ENCODE results near the gene SZT2.

SZT2 gene

GRCh38 chr1:43451701-43452532 lies 62.2 kb downstream of the SZT2 start:
- no peaks in the 10 kb centered on the region for H3K79me2 ChIP-seq
- TF ChIP-seq CTCF (IDR thresholded peaks at IDR 0.05): no peak
- H3K27ac ChIP-seq: no peak overlapping the region
- no peak overlapping the region for H2AFZ ChIP-seq
- no peaks in the 10 kb centered on the region for H3K36me3 ChIP-seq (ENCODE audit: control insufficient read depth, insufficient read depth, low read length)
- no peak overlapping the region for H3K9ac ChIP-seq
- H3K27me3 ChIP-seq (ENCODE audit: control insufficient read depth, insufficient read depth, low read length): no peaks in the 10 kb centered on the region
- no peaks in the 10 kb centered on the region for H3K9me3 ChIP-seq (ENCODE audit: control insufficient read depth, low read length)
- H3K4me1 ChIP-seq: no peaks in the 10 kb centered on the region
- no peak overlapping the region for H3K4me2 ChIP-seq (ENCODE audit: low read length)
- H3K4me3 ChIP-seq (ENCODE audit: low read depth, low read length): no peak overlapping the region

- H3K4me2 ChIP-seq (ENCODE audit: low read length): peak overlapping the region; percentile 49
- no peaks in the 10 kb centered on the region for H3K4me1 ChIP-seq
- TF ChIP-seq CTCF (IDR thresholded peaks at IDR 0.05): no peak
Observed at GRCh38 chr1:43452789-43453441, 63.2 kb downstream of the SZT2 start.

GRCh38 chr1:43453442-43454269 lies 64.0 kb downstream of the SZT2 start, which contains the start of gene HYI:
TSS of gene HYI (minus strand) at chr1:43453931. CDS start at chr1:43453793, 138 bp downstream.
- Histone ChIP-seq H3K4me3 (ENCODE audit: low read depth, low read length) (peak within 1 kb of the TSS; percentile 52), H3K9me3 (ENCODE audit: control insufficient read depth, low read length) (no peaks in the 10 kb centered on the region), H3K4me1 (no peaks in the 10 kb centered on the region), H3K4me2 (ENCODE audit: low read length) (peak within 1 kb of the TSS; percentile 73), H3K27me3 (ENCODE audit: control insufficient read depth, insufficient read depth, low read length) (no peaks in the 10 kb centered on the region), H3K9ac (no peak within 1 kb of the TSS), H3K27ac (peak within 1 kb of the TSS; percentile 62), H2AFZ (peak within 1 kb of the TSS; percentile 75), H3K36me3 (ENCODE audit: control insufficient read depth, insufficient read depth, low read length) (no peaks in the 10 kb centered on the region), H3K79me2 (no peaks in the 10 kb centered on the region)
- TF ChIP-seq CTCF (IDR thresholded peaks at IDR 0.05): no peak

More at GRCh38 chr1:43452789-43453441, 63.2 kb downstream of the SZT2 start:
- no peak overlapping the region for H2AFZ ChIP-seq
- peak overlapping the region; percentile 47 for H3K27ac ChIP-seq
- no peaks in the 10 kb centered on the region for H3K9me3 ChIP-seq (ENCODE audit: control insufficient read depth, low read length)
- H3K79me2 ChIP-seq: no peaks in the 10 kb centered on the region
- H3K9ac ChIP-seq: no peak overlapping the region
- peak overlapping the region; percentile 36 for H3K4me3 ChIP-seq (ENCODE audit: low read depth, low read length)
- H3K36me3 ChIP-seq (ENCODE audit: control insufficient read depth, insufficient read depth, low read length): no peaks in the 10 kb centered on the region
- no peaks in the 10 kb centered on the region for H3K27me3 ChIP-seq (ENCODE audit: control insufficient read depth, insufficient read depth, low read length)

- no peaks in the 10 kb centered on the region for H3K9me3 ChIP-seq (ENCODE audit: control insufficient read depth, low read length)
- no peak for TF ChIP-seq CTCF (IDR thresholded peaks at IDR 0.05)
- H3K9ac ChIP-seq: no peak overlapping the region
- H2AFZ ChIP-seq: peak overlapping the region; percentile 75
- no peaks in the 10 kb centered on the region for H3K4me1 ChIP-seq
- peak overlapping the region; percentile 62 for H3K27ac ChIP-seq
- no peaks in the 10 kb centered on the region for H3K79me2 ChIP-seq
- H3K4me2 ChIP-seq (ENCODE audit: low read length): peak overlapping the region; percentile 73
- peak overlapping the region; percentile 52 for H3K4me3 ChIP-seq (ENCODE audit: low read depth, low read length)
- H3K27me3 ChIP-seq (ENCODE audit: control insufficient read depth, insufficient read depth, low read length): no peaks in the 10 kb centered on the region
- no peaks in the 10 kb centered on the region for H3K36me3 ChIP-seq (ENCODE audit: control insufficient read depth, insufficient read depth, low read length)
Observed at GRCh38 chr1:43454270-43455011, 64.7 kb downstream of the SZT2 start.
